HG03575 (cell line): ENCODE results near the gene CPLX1.

Experiments
- ATAC-seq: cut with Tn5 transposase; IDR thresholded peaks from one replicate; pipeline ENCODE4 v1.9.1; 2021; ENCODE audit not compliant: unreplicated experiment, insufficient number of reproducible peaks, low FRiP score; ENCODE audit errors: extremely low read depth

The CPLX1 gene

GRCh38 chr4:835148-836002 is 9.4 kb upstream of the CPLX1 start:
- no peak for ATAC-seq

- no peak for ATAC-seq
Measured at GRCh38 chr4:834368-835147, 8.6 kb upstream of the CPLX1 start.

- ATAC-seq, result no peak
Measured at GRCh38 chr4:833731-834367, 7.9 kb upstream of the CPLX1 start.

- no peak for ATAC-seq
Measured at GRCh38 chr4:833156-833555, 7.2 kb upstream of the CPLX1 start.

GRCh38 chr4:832536-832935 is 6.6 kb upstream of the CPLX1 start:
- ATAC-seq, result no peak

- ATAC-seq, result no peak
Measured at GRCh38 chr4:832108-832507, 6.2 kb upstream of the CPLX1 start.

GRCh38 chr4:831483-831805 is 5.5 kb upstream of the CPLX1 start:
- ATAC-seq, result no peak

- ATAC-seq, result no peak
Measured at GRCh38 chr4:830601-831482, 4.9 kb upstream of the CPLX1 start.

- ATAC-seq, result no peak
Measured at GRCh38 chr4:829761-830600, 4.1 kb upstream of the CPLX1 start.

GRCh38 chr4:829291-829690 is 3.4 kb upstream of the CPLX1 start:
- ATAC-seq, result no peak

- no peak for ATAC-seq
Measured at GRCh38 chr4:828641-829271, 2.8 kb upstream of the CPLX1 start.

GRCh38 chr4:827209-828081 is 1.5 kb upstream of the CPLX1 start:
- ATAC-seq, result no peak

- ATAC-seq, result no peak
Measured at GRCh38 chr4:826508-827208, 729 bp upstream of the CPLX1 start.

- no peak for ATAC-seq
Measured at GRCh38 chr4:825063-825970, 612 bp downstream of the CPLX1 start.

GRCh38 chr4:824461-825062 is 1.4 kb downstream of the CPLX1 start:
- ATAC-seq, result no peak
